LNCaP clone FGC (cell line): Measurements from ENCODE around the gene CRIP1.

ENCODE experiments used
- DNase-seq: peaks from one replicate; pipeline ENCODE4 v3.0.0-alpha.2; 2011; ENCODE audit warnings: low read depth
- H3K4me3 ChIP-seq: 2 replicates; pipeline ENCODE4 v1.5.1; 2011; ENCODE audit warnings: mild to moderate bottlenecking, low read depth, low read length, control low read depth
- TF ChIP-seq, protein P1 (sequence below): IDR thresholded peaks from 2 replicates; pipeline ENCODE4 v1.5.1; 2012; ENCODE audit warnings: mild to moderate bottlenecking; ENCODE audit not compliant: control insufficient read depth, insufficient read depth; ENCODE audit errors: extremely low read depth

CRIP1 gene

DNA sequence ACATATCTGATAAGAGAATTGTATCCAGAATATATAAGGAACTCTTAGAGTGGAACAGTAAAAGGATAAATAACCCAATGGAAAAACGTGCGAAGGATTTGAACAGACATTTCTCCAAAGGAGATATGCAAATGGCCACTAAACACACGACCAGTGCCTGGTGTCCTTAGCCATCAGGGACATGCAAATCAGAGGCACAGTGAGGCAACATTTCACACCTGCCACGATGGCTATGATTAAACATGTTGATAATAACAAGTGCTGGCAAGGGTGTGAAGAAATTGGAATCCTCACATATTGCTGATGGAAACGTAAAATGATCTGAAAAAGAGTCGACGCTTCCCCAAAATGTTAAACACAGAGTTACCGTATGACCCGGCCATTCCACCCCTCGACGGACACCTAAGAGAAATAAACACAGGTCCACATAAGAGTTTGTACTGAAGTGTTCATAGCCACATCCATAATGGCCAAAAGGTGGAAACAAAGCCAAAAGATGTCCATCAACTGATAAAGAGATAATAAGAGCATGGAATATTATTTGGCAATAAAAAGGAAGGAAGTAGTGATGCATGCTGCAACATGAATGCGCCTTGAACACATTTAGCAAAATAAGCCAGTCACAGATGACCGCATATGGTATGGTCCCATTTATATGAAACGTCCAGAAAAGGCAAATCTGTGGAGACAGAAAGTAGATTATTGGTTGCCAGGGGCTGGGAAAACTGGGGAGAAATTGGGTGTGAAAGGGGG, 33.4 kb downstream of the CRIP1 start:
- TF ChIP-seq, protein P1, sequence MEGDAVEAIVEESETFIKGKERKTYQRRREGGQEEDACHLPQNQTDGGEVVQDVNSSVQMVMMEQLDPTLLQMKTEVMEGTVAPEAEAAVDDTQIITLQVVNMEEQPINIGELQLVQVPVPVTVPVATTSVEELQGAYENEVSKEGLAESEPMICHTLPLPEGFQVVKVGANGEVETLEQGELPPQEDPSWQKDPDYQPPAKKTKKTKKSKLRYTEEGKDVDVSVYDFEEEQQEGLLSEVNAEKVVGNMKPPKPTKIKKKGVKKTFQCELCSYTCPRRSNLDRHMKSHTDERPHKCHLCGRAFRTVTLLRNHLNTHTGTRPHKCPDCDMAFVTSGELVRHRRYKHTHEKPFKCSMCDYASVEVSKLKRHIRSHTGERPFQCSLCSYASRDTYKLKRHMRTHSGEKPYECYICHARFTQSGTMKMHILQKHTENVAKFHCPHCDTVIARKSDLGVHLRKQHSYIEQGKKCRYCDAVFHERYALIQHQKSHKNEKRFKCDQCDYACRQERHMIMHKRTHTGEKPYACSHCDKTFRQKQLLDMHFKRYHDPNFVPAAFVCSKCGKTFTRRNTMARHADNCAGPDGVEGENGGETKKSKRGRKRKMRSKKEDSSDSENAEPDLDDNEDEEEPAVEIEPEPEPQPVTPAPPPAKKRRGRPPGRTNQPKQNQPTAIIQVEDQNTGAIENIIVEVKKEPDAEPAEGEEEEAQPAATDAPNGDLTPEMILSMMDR: no peak
- H3K4me3 ChIP-seq: no peak overlapping the region
- no peak for DNase-seq

DNA sequence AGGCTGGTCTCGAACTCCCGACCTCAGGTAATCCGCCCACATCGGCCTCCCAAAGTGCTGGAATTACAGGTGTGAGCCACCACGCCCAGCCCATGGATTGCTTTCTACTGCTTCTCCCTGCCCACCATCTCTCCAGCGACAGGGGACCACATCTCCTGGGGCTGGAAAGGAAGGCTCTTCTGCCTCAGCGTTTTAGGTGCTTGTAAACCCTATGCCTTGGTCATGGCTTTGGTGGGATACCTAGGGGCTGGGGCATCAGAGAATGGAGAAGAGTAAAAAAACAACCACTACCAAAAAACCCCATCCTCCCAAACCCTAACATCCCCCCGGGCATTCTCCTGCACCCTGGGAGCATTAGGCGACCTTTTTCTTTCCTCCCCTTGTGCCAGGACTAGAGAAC, 38.6 kb downstream of the CRIP1 start:
- TF ChIP-seq, protein P1: no peak
- DNase-seq: no peak
- no peak overlapping the region for H3K4me3 ChIP-seq

DNA sequence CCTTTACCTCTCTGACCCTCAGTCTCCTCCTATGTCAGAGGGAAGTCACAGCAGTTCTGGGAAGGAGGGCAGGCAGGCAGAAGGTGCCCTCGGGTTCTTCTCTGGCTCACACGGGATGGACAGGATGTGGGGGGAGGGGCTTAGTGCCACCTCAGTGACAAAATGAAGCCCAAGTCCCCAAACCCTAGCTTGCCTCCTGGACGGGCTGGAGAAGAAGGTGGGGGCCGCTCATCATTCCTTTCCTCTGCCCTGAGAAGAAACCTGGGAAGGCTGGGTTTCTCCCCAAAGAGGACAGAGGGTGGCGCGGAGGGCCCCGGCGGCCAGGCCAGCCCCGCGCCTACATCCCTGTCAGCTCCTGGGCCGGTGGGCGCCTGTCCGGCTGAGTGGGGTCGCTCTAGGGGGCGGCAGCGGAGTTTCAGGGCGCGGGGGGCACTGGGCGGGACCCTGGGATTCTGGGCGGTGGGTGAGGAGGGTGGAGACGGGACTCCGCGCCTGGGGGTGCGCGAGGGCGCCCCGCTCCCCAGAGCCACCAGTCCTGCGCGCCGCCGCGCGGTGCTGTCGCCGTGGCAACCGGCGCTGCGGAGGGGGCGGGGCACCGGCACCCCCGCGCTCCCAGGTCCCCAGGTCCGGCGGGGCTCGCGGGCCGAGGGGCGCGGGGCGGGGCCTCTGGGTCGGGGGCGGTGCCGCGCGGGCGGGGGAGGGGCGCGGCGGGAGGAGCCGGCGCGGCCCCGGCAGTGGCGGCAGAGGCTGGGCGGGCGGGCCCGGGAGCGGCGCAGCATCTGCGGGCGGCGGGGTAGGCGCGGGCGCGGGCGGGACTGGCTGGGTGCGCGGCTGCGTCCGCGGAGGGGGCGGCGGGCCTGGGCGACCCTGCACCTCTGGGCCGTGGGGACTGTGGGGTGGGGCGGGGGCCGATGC, 39.4 kb downstream of the CRIP1 start, which contains the start of gene TMEM121:
Gene TMEM121, plus strand, starts transcription at position 723 of the 915 bp plus-strand sequence. CDS start 2,252 bp downstream, outside the sequence.
- no peak for DNase-seq
- TF ChIP-seq, protein P1: no peak
- peak within 1 kb of the TSS; percentile 53 for H3K4me3 ChIP-seq

DNA sequence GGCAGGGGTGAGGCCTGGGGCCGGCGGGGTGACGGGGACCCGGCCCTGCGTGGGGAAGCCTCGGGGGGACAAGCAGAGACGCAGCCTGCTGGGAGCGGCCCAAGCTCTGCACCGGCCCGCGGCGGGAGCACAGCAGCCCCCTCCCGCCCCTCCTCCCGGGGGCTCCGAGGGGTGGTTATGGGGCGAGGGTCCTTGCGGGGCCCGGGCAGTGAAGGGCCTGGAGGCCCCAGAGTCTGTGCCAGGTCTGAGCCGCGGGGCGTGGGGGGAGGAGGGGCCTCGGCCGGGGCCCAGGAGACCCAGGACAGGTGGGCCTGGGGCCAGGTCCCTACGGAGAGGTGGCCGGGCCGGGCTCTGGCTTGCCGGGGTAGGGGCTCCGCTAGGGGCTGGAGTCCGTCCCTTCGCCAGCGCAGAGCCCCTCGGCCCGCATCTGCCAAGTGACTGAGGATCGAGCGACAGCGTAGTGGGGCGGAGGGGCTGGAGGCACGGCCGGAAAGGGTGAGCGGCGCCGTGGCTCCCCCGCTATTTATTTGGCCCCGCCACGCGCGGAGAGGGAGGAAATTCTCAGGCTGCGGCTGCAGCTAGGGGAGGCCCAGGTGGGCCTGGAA, 40.2 kb downstream of the CRIP1 start:
- peak overlapping the region; percentile 53 for H3K4me3 ChIP-seq

DNA sequence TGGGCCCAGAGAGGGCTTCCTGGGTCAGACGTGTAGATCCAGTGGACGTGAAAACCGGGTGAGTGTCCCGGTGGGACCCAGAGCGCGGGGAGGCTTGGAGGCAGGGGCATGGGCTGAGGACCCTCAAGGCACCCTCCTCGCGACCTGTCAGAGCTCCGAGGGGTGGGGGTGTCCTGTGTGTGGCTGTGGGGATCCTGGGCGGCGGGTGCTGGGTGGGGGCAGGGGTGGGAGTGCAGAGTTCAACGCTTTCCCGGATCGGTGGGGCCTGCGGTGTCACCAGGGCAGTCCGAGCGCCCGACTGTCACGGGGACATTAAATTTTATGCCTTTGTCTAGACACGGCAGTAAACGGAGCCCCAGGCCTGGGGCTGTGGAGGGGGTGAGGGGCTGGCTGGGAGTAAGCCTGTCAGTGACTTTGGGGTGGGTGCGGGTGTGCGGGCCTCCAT, 40.7 kb downstream of the CRIP1 start:
- DNase-seq: no peak
- TF ChIP-seq, protein P1: no peak
- peak overlapping the region; percentile 53 for H3K4me3 ChIP-seq

More for the DNA sequence above, 40.2 kb downstream of the CRIP1 start:
- TF ChIP-seq, protein P1: no peak
- no peak for DNase-seq

DNA sequence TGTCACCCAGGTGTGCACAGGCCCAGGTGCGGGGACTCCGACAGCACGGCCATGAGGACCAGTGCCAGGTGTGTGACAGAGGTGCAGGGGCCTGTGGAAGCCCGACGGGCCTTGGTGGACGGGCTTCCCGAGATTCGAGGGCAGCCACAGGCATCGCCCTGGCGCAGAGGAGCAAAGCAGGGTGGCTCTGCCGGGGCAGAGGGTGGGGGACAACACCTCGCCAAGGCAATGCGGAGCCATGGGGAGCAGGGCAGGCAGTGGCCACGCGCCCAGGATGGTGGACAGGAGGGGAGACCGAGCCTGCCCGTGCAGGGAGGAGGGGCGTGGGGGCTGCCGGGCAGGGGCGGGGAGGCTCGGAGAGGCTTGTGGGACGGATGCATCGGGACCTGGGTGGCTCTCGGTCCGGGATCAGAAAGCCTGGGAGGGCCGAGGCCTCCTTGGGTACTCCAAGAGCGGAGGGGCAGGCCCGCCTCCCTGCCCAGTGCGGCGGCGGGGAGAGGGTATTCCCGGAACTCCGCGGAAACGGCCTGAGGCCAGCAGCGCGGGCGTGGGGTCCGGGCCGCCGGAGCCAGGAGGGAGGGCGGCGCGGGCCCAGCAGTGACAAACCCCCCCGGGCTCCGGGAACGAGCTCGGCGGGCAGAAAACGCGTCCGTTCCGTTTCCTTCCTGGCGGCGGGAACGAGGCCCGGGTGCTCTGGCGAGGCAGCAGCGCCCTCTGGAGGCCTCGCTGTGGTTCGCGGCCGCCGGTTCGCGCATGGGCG, 41.3 kb downstream of the CRIP1 start:
- TF ChIP-seq, protein P1: peak; percentile 99
- DNase-seq: no peak

More for the DNA sequence above, 41.3 kb downstream of the CRIP1 start:
- peak overlapping the region; percentile 43 for H3K4me3 ChIP-seq
